Omental fat pad (tissue), 4 donors: Measurements from ENCODE around the gene ADISSP. TPM values are rescaled to one million over a fixed set of nuclear protein-coding genes. Genes with fewer than 3 reads are reported as not detected.

Experiments
- ATAC-seq: fragments of 150-250 bp; one replicate; pipeline ENCODE4 v1.9.1; 2016; ENCODE audit warnings: mild to moderate bottlenecking, moderate library complexity; ENCODE audit not compliant: low FRiP score
- DNase-seq: peaks from one replicate; pipeline ENCODE4 v3.0.0-alpha.2; 2019; ENCODE audit warnings: low spot score
- total RNA-seq, 4 donors: library from RNA; depleted of rRNA; stranded (reverse); fragments of >200 nt; gene quantifications; one replicate each; pipeline ENCODE4 v1.1.0, GENCODE V29; 2016
- TF ChIP-seq, protein P1 (sequence below), 3 donors: fragments of 450-650 bp; IDR thresholded peaks; one replicate each; pipeline ENCODE4 v1.5.1; 2016 to 2017; ENCODE audit warnings: antibody characterized with exemption in 3 of 3, mild to moderate bottlenecking in 3 of 3, moderate library complexity in 2 of 3

The ADISSP gene
- total RNA-seq, 4 donors from 2014 or later, result 19.7 to 32.3 (median 30.3) TPM

GRCh38 chr20:3735768-3736167 lies 31.8 kb downstream of the ADISSP start:
- TF ChIP-seq, protein P1, sequence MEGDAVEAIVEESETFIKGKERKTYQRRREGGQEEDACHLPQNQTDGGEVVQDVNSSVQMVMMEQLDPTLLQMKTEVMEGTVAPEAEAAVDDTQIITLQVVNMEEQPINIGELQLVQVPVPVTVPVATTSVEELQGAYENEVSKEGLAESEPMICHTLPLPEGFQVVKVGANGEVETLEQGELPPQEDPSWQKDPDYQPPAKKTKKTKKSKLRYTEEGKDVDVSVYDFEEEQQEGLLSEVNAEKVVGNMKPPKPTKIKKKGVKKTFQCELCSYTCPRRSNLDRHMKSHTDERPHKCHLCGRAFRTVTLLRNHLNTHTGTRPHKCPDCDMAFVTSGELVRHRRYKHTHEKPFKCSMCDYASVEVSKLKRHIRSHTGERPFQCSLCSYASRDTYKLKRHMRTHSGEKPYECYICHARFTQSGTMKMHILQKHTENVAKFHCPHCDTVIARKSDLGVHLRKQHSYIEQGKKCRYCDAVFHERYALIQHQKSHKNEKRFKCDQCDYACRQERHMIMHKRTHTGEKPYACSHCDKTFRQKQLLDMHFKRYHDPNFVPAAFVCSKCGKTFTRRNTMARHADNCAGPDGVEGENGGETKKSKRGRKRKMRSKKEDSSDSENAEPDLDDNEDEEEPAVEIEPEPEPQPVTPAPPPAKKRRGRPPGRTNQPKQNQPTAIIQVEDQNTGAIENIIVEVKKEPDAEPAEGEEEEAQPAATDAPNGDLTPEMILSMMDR (IDR thresholded peaks at IDR 0.05), result no peak
- ATAC-seq, result no peak
- DNase-seq, result no peak

GRCh38 chr20:3734111-3734843 lies 33.3 kb downstream of the ADISSP start:
- DNase-seq (no peak), ATAC-seq (no peak)
- TF ChIP-seq, protein P1 (IDR thresholded peaks at IDR 0.05), result no peak

DNA sequence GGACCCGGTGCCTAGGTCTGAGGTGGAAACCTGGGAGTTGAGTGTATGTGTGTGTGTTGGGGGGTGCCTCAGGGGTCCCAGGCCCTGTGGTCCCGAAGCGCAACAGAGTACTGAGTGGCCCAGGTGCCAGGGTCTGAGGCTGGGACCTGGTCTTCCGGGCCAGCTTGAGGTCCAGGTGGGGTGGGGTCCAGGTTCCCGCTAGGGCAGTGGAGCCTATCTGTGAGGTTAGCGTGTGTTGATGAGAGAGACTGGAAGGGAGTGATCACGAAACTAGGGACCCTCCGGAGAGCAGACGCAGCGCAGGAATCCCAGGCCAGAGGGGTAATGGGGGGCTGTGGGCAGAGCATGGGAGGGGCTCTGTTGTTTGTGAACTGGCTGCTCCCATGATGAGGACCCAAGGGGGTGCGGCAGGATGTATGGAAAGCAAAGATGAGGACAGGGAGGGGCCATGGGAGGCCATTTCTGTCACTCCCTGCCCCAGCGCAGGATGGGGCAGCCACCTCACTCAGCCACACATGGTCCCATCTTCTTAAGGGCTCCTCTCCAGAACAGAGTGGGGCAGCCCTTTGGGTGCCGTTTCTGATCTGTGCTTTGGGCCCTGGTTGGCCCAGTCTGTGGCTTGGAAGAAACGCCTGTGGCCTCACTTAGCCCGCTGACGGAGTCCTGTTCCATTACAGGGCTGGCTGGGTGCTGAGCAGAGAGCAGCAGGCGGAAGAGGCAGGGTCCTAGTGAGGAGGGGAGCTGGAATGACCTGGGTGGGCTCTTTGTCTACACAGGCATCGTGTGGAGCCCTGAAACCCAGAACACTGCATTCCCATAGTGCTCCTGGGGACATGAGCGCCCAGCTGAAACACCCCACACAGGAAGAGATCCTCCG lies 34.2 kb downstream of the ADISSP start:
- DNase-seq (no peak), ATAC-seq (no peak)
- TF ChIP-seq, protein P1 (IDR thresholded peaks at IDR 0.05), result no peak

- DNase-seq, result no peak
- ATAC-seq, result no peak
- TF ChIP-seq, protein P1 (IDR thresholded peaks at IDR 0.05), result no peak
These were observed 35.0 kb downstream of the ADISSP start, which contains the start of gene HSPA12B for GRCh38 chr20:3732327-3733118. TSS of gene HSPA12B (plus strand) at chr20:3732685. CDS start at chr20:3738675, 5,990 bp downstream.

- ATAC-seq (no peak), DNase-seq (no peak)
These were observed 35.6 kb downstream of the ADISSP start for GRCh38 chr20:3731944-3732326.

More at GRCh38 chr20:3731944-3732326, 35.6 kb downstream of the ADISSP start:
- TF ChIP-seq, protein P1 (IDR thresholded peaks at IDR 0.05), result no peak
